Measurements from ENCODE around the gene GLB1L2. TPM values are rescaled to one million over a fixed set of nuclear protein-coding genes. Genes with fewer than 3 reads are reported as not detected.

GLB1L2 gene
- total and polyA plus RNA-seq, 2 experiments from 2014 or later = 3.3 to 12.3 TPM

DNA sequence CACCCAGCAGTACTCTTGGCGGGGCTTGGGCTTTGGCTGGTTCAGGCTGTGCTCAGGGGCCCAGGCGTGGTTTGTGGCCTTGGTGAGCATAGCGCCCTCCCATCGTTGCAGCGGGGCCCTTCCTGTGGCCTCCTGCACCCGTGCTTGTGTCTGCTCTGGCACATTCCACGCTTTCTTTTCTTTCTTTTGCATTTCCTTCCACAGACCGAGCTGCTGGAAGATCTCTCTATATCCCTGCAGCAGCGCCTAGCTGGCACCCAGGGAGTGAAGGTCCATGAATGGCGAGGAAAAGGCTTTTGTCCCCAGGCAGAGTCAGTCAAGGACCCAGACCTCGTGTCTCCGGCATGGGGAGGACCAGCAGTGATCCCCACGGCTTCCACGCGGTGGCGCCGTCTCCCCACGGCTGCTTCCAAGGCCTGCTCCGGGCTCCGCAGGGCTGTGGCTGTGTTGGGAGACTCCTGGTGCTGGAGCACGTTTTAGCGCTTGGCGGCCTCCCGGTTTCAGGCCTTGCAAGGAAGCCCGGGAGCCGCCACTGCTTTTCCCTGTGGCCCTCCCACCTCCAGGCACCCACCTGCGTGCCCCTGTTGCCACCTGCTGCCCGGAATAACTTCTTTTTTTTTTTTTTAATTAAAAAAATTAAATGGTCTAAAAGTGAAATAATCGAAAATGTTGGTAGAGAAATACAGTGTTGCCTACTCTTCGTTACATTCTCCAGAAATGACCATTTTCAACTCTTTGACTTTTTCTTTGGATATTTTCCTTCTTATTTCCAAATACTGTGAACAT lies 28.5 kb downstream of the GLB1L2 start:
- Mint-ChIP-seq H3K4me3 (no peak overlapping the region; the same call in 2 of the 3 replicates), H3K36me3 (ENCODE audit: low read depth) (peaks cover 3% of the 10 kb centered on the region; the same call in 2 of the 3 replicates), H3K27me3 (ENCODE audit: insufficient read depth, low read depth, poor library complexity) (peaks cover 15% of the 10 kb centered on the region), H3K27ac (no peak overlapping the region), H3K9me3 (0 out of 3 replicates have a peak, but pooled peaks cover 4% of the 10 kb centered on the region), H3K4me1 (peaks cover 9% of the 10 kb centered on the region)
- no peak for TF ChIP-seq STAT1 (IDR thresholded peaks at IDR 0.05; ENCODE audit: unreplicated experiment)
- TF ChIP-seq, protein P1, sequence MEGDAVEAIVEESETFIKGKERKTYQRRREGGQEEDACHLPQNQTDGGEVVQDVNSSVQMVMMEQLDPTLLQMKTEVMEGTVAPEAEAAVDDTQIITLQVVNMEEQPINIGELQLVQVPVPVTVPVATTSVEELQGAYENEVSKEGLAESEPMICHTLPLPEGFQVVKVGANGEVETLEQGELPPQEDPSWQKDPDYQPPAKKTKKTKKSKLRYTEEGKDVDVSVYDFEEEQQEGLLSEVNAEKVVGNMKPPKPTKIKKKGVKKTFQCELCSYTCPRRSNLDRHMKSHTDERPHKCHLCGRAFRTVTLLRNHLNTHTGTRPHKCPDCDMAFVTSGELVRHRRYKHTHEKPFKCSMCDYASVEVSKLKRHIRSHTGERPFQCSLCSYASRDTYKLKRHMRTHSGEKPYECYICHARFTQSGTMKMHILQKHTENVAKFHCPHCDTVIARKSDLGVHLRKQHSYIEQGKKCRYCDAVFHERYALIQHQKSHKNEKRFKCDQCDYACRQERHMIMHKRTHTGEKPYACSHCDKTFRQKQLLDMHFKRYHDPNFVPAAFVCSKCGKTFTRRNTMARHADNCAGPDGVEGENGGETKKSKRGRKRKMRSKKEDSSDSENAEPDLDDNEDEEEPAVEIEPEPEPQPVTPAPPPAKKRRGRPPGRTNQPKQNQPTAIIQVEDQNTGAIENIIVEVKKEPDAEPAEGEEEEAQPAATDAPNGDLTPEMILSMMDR (conservative IDR thresholded peaks at IDR 0.05; ENCODE audit: low read depth in 2 of 2) = peak; percentile 89 to 99
- Histone ChIP-seq H3K27ac (ENCODE audit: low read depth) (no peak overlapping the region), H3F3A (replicated peaks; ENCODE audit: low read depth) (no peaks in the 10 kb centered on the region; the same call in 1 of the 2 replicates), H3K79me2 (replicated peaks; ENCODE audit: insufficient read depth) (no peaks in the 10 kb centered on the region), H3K36me3 (ENCODE audit: insufficient read depth) (no peaks in the 10 kb centered on the region), H4K20me1 (replicated peaks; ENCODE audit: insufficient read depth) (no peaks in the 10 kb centered on the region), H3K9me2 (ENCODE audit: insufficient read depth) (no peaks in the 10 kb centered on the region), H3K4me1 (ENCODE audit: insufficient read depth) (no peaks in the 10 kb centered on the region), H3K4me3 (no peak overlapping the region), H2AFZ (peak overlapping the region; percentile 100), H3K27me3 (ENCODE audit: insufficient read depth) (0 out of 2 replicates have a peak, but pooled peaks cover 3% of the 10 kb centered on the region), H3K4me2 (no peak overlapping the region)
- ATAC-seq = peak; percentile 94
- DNase-seq (ENCODE audit: low spot score) = peak; percentile 93

DNA sequence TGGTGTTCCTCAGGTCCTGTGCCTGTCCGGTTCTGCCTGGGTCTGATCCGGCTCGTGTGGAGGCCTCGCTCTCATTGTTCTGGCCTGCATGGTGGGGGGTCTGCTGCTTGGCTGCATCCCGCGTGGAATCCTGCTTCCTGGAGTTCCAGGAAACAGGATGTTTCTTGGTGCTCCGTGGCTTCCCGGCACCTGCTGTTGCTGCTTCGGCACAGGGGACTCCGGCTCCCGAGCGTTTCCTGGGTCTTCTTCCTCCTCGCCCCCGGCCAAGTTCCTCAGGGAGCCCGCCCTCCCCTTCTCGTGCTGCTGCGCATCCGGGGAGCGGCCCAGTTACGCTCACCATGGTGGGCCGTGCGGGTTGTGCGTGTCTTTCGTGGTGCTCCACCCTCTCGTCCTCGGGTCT lies 29.9 kb downstream of the GLB1L2 start:
- Histone ChIP-seq H3K4me1 (ENCODE audit: insufficient read depth) (no peaks in the 10 kb centered on the region), H3K27ac (ENCODE audit: low read depth) (no peak overlapping the region), H3F3A (replicated peaks; ENCODE audit: low read depth) (no peaks in the 10 kb centered on the region; the same call in 1 of the 2 replicates), H3K36me3 (ENCODE audit: insufficient read depth) (no peaks in the 10 kb centered on the region), H3K4me3 (no peak overlapping the region), H3K4me2 (no peak overlapping the region), H2AFZ (no peak overlapping the region), H3K9me2 (ENCODE audit: insufficient read depth) (no peaks in the 10 kb centered on the region), H4K20me1 (replicated peaks; ENCODE audit: insufficient read depth) (no peaks in the 10 kb centered on the region), H3K79me2 (replicated peaks; ENCODE audit: insufficient read depth) (no peaks in the 10 kb centered on the region), H3K27me3 (ENCODE audit: insufficient read depth) (0 out of 2 replicates have a peak, but pooled peaks cover 3% of the 10 kb centered on the region)
- Mint-ChIP-seq H3K27ac (no peak overlapping the region), H3K9me3 (0 out of 3 replicates have a peak, but pooled peaks cover 4% of the 10 kb centered on the region), H3K27me3 (ENCODE audit: insufficient read depth, low read depth, poor library complexity) (peaks cover 15% of the 10 kb centered on the region), H3K36me3 (ENCODE audit: low read depth) (peaks cover 3% of the 10 kb centered on the region; the same call in 2 of the 3 replicates), H3K4me1 (peaks cover 9% of the 10 kb centered on the region), H3K4me3 (no peak overlapping the region)
- TF ChIP-seq CREB1 (CRISPR knock-in tag; IDR thresholded peaks at IDR 0.05; ENCODE audit: low read depth) = no peak
- no peak for TF ChIP-seq JUNB (IDR thresholded peaks at IDR 0.05; ENCODE audit: unreplicated experiment)
- TF ChIP-seq, protein P1 (conservative IDR thresholded peaks at IDR 0.05; ENCODE audit: low read depth in 2 of 2) = no peak
- TF ChIP-seq, protein P2, sequence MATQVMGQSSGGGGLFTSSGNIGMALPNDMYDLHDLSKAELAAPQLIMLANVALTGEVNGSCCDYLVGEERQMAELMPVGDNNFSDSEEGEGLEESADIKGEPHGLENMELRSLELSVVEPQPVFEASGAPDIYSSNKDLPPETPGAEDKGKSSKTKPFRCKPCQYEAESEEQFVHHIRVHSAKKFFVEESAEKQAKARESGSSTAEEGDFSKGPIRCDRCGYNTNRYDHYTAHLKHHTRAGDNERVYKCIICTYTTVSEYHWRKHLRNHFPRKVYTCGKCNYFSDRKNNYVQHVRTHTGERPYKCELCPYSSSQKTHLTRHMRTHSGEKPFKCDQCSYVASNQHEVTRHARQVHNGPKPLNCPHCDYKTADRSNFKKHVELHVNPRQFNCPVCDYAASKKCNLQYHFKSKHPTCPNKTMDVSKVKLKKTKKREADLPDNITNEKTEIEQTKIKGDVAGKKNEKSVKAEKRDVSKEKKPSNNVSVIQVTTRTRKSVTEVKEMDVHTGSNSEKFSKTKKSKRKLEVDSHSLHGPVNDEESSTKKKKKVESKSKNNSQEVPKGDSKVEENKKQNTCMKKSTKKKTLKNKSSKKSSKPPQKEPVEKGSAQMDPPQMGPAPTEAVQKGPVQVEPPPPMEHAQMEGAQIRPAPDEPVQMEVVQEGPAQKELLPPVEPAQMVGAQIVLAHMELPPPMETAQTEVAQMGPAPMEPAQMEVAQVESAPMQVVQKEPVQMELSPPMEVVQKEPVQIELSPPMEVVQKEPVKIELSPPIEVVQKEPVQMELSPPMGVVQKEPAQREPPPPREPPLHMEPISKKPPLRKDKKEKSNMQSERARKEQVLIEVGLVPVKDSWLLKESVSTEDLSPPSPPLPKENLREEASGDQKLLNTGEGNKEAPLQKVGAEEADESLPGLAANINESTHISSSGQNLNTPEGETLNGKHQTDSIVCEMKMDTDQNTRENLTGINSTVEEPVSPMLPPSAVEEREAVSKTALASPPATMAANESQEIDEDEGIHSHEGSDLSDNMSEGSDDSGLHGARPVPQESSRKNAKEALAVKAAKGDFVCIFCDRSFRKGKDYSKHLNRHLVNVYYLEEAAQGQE (IDR thresholded peaks at IDR 0.05; ENCODE audit: unreplicated experiment) = no peak
- DNase-seq (ENCODE audit: low spot score) (peak; percentile 23), ATAC-seq (no peak)

Measured in GM23338 (cell line).